Left ventricle myocardium inferior (tissue), 1 donor: ENCODE results near the gene SCN1B. TPM values are rescaled to one million over a fixed set of nuclear protein-coding genes. Genes with fewer than 3 reads are reported as not detected.

Source experiments
- DNase-seq: peaks from one replicate; pipeline ENCODE4 v3.0.0-alpha.2; 2020
- H3K27ac ChIP-seq: fragments of 200-600 bp; replicated peaks from 2 replicates; pipeline ENCODE4 v1.8.0; 2021
- H3K27me3 ChIP-seq: fragments of 200-600 bp; 2 replicates; pipeline ENCODE4 v1.8.0; 2021; ENCODE audit warnings: low read depth
- H3K36me3 ChIP-seq: fragments of 200-600 bp; 2 replicates; pipeline ENCODE4 v1.8.0; 2021
- H3K4me1 ChIP-seq: fragments of 200-600 bp; 2 replicates; pipeline ENCODE4 v1.8.0; 2021
- H3K4me3 ChIP-seq: fragments of 200-600 bp; 2 replicates; pipeline ENCODE4 v1.8.0; 2021; ENCODE audit warnings: mild to moderate bottlenecking, moderate library complexity
- H3K9me3 ChIP-seq: fragments of 200-600 bp; replicated peaks from 2 replicates; pipeline ENCODE4 v1.8.0; 2021
- CTCF ChIP-seq: fragments of 200-600 bp; IDR thresholded peaks from 2 replicates; pipeline ENCODE4 v1.8.0; 2021; ENCODE audit warnings: antibody characterized with exemption, mild to moderate bottlenecking, borderline replicate concordance
- intact Hi-C: fragments of 100-400 bp; cut with micrococcal nuclease; formaldehyde crosslinking; loops from one replicate; pipeline ENCODE4 v1.11.0; 2022
- total RNA-seq: library from RNA; stranded (reverse); fragmentation: NEBNext Ultra II Directional; extraction: Animal tissue kit (Norgen Biotek cat#: 25700); gene quantifications from one replicate; pipeline ENCODE4 v1.2.1, GENCODE V29; 2021
- donor health status: DM: no; HTN: yes; CAD: no; lungs with severe emphysema.

SCN1B gene
- total RNA-seq, 1 donor from 2014 or later: 52.8 TPM

- peaks cover 5% of the 10 kb centered on the region for H3K27me3 ChIP-seq
- no peak for TF ChIP-seq CTCF
- no peaks in the 10 kb centered on the region for H3K4me1 ChIP-seq
- intact Hi-C loops: no loop called here
- peaks cover 14% of the 10 kb centered on the region for H3K9me3 ChIP-seq
- H3K4me3 ChIP-seq: no peak overlapping the region
- no peak for DNase-seq
- H3K36me3 ChIP-seq: no peaks in the 10 kb centered on the region
- no peak overlapping the region for H3K27ac ChIP-seq
These were observed 44.3 kb downstream of the SCN1B start for GRCh38 chr19:35074426-35075201.

- no peaks in the 10 kb centered on the region for H3K4me1 ChIP-seq
- no peak for DNase-seq
- H3K9me3 ChIP-seq: peaks cover 10% of the 10 kb centered on the region
- no peak overlapping the region for H3K4me3 ChIP-seq
- H3K27ac ChIP-seq: no peak overlapping the region
- no peak for TF ChIP-seq CTCF
- intact Hi-C loops: no loop called here
- H3K27me3 ChIP-seq: no peaks in the 10 kb centered on the region
- H3K36me3 ChIP-seq: no peaks in the 10 kb centered on the region
These were observed 45.1 kb downstream of the SCN1B start for GRCh38 chr19:35075202-35076025.

- peaks cover 4% of the 10 kb centered on the region for H3K9me3 ChIP-seq
- no peaks in the 10 kb centered on the region for H3K27me3 ChIP-seq
- no peak overlapping the region for H3K27ac ChIP-seq
- no peak for TF ChIP-seq CTCF
- no peak overlapping the region for H3K4me3 ChIP-seq
- H3K36me3 ChIP-seq: no peaks in the 10 kb centered on the region
- H3K4me1 ChIP-seq: no peaks in the 10 kb centered on the region
- no peak for DNase-seq
- intact Hi-C loops: no loop called here
These were observed 45.7 kb downstream of the SCN1B start for GRCh38 chr19:35076026-35076370.

- Histone ChIP-seq H3K27ac (no peak overlapping the region), H3K27me3 (no peaks in the 10 kb centered on the region), H3K9me3 (no peaks in the 10 kb centered on the region), H3K4me1 (no peaks in the 10 kb centered on the region), H3K36me3 (no peaks in the 10 kb centered on the region), H3K4me3 (no peak overlapping the region)
- TF ChIP-seq CTCF: no peak
- intact Hi-C loops: no loop called here
- no peak for DNase-seq
These were observed 46.4 kb downstream of the SCN1B start for GRCh38 chr19:35076657-35077056.

- Histone ChIP-seq H3K4me1 (no peaks in the 10 kb centered on the region), H3K4me3 (no peak overlapping the region), H3K36me3 (no peaks in the 10 kb centered on the region), H3K27me3 (no peaks in the 10 kb centered on the region), H3K9me3 (no peaks in the 10 kb centered on the region), H3K27ac (no peak overlapping the region)
- TF ChIP-seq CTCF: no peak
- intact Hi-C loops: no loop called here
- DNase-seq: no peak
These were observed 47.3 kb downstream of the SCN1B start for GRCh38 chr19:35077411-35078223.
